IPS-18a (cell line): ENCODE data around the gene TANGO2.

Experiments used
- H3K27ac ChIP-seq: one replicate; pipeline ENCODE4 v1.5.1; 2013; ENCODE audit warnings: low read length
- H3K27me3 ChIP-seq: one replicate; pipeline ENCODE4 v1.6.1; 2013; ENCODE audit warnings: mild to moderate bottlenecking, low read length; ENCODE audit not compliant: control insufficient read depth, insufficient read depth
- H3K36me3 ChIP-seq: one replicate; pipeline ENCODE4 v1.6.1; 2013; ENCODE audit warnings: low read depth, low read length; ENCODE audit not compliant: control insufficient read depth
- H3K4me1 ChIP-seq: one replicate; pipeline ENCODE4 v1.6.1; 2013; ENCODE audit warnings: low read depth, low read length; ENCODE audit not compliant: control insufficient read depth
- H3K4me3 ChIP-seq: one replicate; pipeline ENCODE4 v1.5.1; 2013; ENCODE audit warnings: low read length
- H3K9ac ChIP-seq: one replicate; pipeline ENCODE4 v1.6.1; 2013; ENCODE audit warnings: mild to moderate bottlenecking, low read length, moderate library complexity
- H3K9me3 ChIP-seq: one replicate; pipeline ENCODE4 v1.6.1; 2013; ENCODE audit warnings: low read depth, low read length; ENCODE audit not compliant: control insufficient read depth

The TANGO2 gene, protein sequence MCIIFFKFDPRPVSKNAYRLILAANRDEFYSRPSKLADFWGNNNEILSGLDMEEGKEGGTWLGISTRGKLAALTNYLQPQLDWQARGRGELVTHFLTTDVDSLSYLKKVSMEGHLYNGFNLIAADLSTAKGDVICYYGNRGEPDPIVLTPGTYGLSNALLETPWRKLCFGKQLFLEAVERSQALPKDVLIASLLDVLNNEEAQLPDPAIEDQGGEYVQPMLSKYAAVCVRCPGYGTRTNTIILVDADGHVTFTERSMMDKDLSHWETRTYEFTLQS

DNA sequence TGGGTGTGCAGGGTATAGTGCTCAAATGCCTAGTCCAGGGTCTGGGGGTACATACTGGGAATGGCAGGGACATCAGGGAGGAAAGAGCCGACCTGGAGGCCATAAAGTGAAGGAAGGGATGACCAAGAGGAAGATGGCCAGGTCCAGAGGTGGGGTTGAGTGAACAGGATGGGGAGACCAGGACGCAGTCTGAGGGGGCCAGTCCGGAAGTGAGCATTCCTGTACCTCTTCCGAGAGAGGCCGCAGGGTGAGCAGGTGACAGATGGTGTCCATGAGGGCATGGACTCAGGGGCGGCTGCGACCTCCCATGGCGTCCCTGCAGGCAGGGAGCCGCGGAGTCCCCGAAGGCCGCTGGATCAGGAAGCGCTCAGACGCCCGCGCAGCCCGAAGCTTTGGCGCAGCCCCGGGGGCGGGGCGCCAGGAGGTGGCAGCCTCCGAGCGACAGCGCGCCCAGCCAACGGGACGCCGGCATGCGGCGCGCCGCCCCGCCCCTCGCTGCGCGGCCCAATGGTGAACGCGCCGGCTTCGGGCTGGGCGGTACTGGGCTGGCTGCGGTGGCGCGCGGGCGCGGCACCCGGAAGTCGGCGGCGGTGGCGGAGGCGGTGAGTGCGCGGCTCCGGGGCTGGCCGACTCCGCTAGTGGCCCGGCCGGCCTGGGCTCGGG, at the start of gene TANGO2:
Gene TANGO2 (plus strand): TSS at position 578 of the 663 bp plus-strand sequence. CDS start 15,689 bp downstream, outside the sequence.
- no peaks in the 10 kb centered on the region for H3K36me3 ChIP-seq
- no peaks in the 10 kb centered on the region for H3K9me3 ChIP-seq
- peaks cover 5% of the 10 kb centered on the region for H3K4me1 ChIP-seq
- peak within 1 kb of the TSS; percentile 26 for H3K9ac ChIP-seq
- H3K27ac ChIP-seq: no peak within 1 kb of the TSS
- peak within 1 kb of the TSS; percentile 72 for H3K4me3 ChIP-seq
- H3K27me3 ChIP-seq: peaks cover 39% of the 10 kb centered on the region

DNA sequence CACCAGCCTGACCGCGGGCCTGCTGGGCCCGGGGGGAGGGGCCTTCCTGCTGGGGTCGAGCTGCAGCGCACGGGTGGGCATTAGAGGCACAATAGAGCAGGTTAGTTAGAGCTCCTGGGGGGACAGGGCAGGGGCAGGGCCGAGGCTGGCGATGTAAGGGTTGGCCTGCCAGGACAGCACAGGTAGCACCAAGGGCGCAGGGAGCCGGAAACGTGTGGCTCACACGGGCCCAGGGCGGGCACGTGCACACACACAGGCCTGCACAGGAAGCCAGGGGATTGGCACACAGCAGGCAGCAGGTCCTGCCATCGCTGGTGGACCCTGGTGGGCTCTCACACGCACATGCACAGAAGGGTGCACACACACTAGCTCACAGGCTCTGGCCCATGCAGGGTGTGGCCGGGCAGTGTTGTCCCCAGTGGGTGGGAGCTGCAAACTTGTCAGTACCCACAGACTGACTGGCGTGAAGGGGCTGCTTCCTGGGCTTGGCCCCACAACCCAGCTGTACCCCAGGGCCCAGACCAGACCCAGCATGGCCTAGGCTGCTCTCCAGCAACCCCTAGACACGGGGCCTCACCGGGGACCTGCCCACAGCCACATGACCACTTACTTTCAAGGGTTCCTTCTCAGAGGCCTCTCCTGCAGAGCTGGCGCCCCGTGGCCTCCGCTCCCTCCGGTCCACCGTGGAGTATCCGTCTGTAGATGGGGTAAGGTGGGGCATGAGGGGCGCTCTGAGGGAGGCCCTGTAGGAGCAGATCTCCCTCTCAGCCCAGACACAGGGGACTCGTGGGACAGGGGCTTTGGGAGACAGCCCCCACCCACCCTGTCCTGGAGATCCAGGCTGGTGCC, 49.4 kb upstream of the TANGO2 start:
- H3K9ac ChIP-seq: no peak overlapping the region
- H3K36me3 ChIP-seq: peaks cover 9% of the 10 kb centered on the region
- no peaks in the 10 kb centered on the region for H3K27me3 ChIP-seq
- H3K9me3 ChIP-seq: no peaks in the 10 kb centered on the region
- peaks cover 12% of the 10 kb centered on the region for H3K4me1 ChIP-seq
- H3K4me3 ChIP-seq: no peak overlapping the region
- no peak overlapping the region for H3K27ac ChIP-seq

DNA sequence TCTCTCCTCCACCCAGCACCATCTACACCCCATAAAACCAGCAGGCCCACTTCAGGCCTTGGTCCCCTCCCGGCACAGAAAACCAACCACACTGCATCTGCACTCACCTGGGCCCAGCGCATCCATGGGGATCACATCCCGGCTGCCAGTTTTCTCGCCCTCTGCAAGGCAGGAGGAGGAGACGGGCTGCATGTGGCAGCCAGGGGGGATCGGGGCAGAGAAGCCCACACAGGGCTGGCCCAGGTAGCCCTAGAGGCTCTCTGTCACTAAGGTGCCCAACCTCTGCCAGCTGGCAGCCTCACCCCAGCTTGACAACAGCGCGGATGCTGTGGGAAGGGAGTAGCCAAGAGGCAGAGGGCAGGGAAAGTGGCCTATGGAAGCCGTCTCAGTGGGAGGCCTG, 48.7 kb upstream of the TANGO2 start:
- Histone ChIP-seq H3K36me3 (peaks cover 9% of the 10 kb centered on the region), H3K4me3 (no peak overlapping the region), H3K9me3 (no peaks in the 10 kb centered on the region), H3K27me3 (no peaks in the 10 kb centered on the region), H3K9ac (no peak overlapping the region), H3K4me1 (peaks cover 12% of the 10 kb centered on the region), H3K27ac (no peak overlapping the region)

DNA sequence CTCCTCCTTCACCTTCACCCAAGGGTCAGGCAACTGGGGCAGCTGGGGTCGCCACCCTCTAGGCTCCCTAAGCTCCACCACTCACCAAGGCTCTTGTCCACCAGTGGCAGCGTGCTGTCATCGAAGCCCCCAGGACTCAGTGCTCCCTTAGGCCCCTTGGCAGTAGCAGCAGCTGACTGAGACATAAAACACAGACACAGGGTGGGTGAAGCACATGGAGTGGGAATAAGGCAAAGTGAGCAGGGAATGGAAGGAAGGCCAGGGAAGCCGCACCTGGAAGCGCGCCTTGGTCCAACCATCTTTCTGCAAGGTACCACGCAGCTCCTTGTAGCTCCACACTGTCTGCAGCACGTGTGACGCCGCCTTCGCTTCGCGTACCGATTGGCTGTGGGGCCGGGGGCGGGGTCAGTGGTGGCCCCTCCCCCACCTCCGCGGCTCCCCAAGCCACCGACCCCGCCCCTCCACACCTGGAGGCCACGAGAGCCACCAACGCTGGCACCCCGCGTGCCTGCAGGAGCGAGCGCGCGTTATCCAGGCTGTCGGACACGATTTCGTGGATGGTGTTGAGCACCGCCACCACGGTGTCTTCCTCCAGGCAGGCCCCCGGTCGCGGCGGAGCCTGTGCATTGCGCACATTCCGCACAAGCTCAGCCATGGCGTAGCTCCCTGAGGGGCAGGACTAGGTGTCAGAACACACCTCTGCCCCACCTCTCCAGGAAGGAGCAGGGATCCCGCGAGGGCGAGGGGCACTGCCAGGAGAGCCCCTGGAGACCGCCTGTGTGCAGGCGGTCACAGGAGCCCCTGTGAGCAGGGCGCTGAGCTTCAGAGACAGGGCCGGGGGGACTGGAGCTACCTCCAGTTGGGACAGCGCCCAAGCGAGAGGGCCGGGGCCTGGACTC, 48.0 kb upstream of the TANGO2 start:
- Histone ChIP-seq H3K27ac (no peak overlapping the region), H3K4me3 (no peak overlapping the region), H3K36me3 (peaks cover 9% of the 10 kb centered on the region), H3K27me3 (no peaks in the 10 kb centered on the region), H3K4me1 (peaks cover 12% of the 10 kb centered on the region), H3K9ac (no peak overlapping the region), H3K9me3 (no peaks in the 10 kb centered on the region)

DNA sequence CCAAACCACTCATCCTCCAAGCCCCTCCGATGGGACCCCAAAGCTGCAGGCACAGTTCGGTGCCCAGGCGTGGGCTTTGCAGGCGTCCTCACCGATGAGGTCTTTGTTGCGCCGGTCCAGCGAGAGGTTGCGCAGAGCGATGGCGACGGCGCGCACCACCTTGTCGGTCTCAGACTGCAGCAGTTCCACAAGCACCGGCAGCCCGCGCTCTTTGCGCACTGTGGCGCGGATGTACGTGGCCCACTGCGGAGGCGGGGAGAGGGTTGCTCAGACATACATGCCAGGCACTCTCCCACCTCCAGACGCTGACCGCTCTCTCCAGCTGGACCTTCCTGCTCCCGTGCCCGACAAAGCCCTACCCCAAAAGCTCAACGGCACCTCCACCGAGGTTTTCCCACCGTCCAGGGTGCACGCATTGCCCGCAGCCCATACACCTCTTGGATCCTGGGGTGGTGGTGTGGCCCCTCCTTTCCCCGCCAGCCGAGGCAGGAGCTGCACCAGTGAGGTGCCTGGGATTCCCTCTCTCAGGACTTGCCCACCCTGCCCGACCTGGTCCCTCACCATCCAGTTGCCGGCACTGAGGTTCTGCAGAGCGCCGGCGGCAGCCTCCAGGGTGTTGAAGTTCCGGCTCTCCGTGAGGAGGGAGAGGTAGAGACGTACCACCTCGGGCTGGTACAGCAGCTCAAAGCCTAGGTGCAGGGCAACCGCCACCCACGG, 47.2 kb upstream of the TANGO2 start:
- Histone ChIP-seq H3K27me3 (no peaks in the 10 kb centered on the region), H3K9me3 (no peaks in the 10 kb centered on the region), H3K4me3 (no peak overlapping the region), H3K4me1 (peaks cover 12% of the 10 kb centered on the region), H3K27ac (peak overlapping the region; percentile 9), H3K9ac (no peak overlapping the region), H3K36me3 (peaks cover 11% of the 10 kb centered on the region)

DNA sequence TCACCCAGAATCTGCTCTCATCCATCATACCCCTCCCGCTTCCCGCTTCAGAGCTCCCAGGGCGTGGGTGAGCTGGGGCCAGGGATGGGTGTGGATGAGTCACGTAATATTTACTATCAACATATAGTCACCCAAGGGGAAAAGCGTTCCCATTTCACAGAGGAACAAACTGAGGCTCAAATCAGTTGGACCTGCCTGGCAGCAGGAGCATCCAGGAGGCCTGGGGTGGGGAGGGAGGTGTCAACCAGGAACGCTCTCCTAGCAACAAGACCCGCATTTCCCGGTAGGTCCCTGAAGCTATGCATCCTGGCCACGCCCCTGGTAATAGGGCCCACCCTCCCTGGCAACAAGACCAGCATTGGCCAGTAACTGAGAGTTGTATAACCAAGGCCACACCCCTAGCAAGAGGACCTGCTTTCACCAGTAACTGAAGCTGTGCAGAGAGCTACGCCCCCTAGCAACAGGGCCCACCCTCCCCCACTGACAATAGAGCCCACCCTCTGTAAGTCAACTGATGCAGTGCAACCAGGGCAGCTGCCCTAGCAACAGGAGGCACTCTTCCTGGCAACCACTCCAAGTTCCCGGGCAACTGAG, 46.5 kb upstream of the TANGO2 start:
- Histone ChIP-seq H3K36me3 (peaks cover 15% of the 10 kb centered on the region), H3K27ac (peak overlapping the region; percentile 84)

DNA sequence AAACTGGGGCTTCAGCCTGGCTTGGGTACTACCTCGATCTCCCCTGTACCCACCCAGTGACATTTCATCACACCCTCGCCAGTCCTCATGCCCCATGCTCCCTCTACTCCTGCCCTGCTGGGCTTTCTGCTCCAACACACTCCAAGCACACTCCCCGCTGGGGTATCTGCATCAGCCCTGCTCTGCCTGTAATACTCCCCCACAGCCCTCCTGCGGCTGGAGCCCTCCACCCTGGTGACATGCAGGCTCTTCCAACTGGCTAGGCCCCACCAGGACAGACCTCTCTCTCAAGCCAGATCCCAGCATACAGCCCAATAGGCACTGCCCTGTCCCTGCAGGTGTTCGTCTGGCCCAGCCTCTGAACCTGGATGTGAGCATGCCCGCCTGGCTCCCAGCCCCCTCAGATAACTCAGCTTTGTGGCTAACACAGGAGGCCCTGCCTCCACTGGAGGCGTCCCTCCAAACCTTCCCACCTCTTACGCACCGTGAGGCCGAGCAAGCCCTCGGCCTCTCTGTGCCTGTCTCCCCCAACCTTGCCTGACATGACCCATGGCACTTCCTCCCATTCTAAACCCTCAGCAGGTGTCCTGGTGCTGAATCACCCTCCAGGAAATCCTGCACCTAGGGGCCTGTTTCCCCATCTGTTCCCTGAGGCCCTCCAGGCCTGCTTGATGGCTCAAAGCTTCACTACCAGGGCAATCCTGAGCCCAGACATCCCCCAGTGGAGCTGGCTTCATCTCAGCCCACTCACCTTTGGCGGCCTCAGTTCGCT, 45.8 kb upstream of the TANGO2 start:
- H3K36me3 ChIP-seq: peaks cover 18% of the 10 kb centered on the region
- peak overlapping the region; percentile 4 for H3K4me3 ChIP-seq
- H3K27ac ChIP-seq: peak overlapping the region; percentile 84
- peaks cover 12% of the 10 kb centered on the region for H3K4me1 ChIP-seq
- no peaks in the 10 kb centered on the region for H3K9me3 ChIP-seq
- peak overlapping the region; percentile 54 for H3K9ac ChIP-seq
- no peaks in the 10 kb centered on the region for H3K27me3 ChIP-seq

More for the DNA sequence above, 46.5 kb upstream of the TANGO2 start:
- H3K4me3 ChIP-seq: peak overlapping the region; percentile 4
- H3K4me1 ChIP-seq: peaks cover 12% of the 10 kb centered on the region
- H3K27me3 ChIP-seq: no peaks in the 10 kb centered on the region
- H3K9ac ChIP-seq: peak overlapping the region; percentile 54
- H3K9me3 ChIP-seq: no peaks in the 10 kb centered on the region

DNA sequence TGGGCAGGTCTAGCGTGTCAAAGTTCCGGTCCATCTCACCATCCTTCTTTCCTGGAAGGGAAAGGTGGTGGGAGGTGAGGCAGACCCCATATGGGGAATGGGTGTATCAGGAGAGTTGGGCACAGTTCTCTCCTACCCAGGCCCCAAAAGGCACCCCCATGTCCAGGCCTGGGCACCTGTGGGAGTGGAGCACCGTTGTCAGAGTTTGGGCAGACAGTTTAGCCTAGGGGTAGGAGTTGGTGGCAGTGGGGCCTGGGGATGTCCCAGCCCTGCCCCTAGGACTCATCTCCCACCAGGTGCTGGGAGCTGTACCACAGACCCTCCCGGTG, 45.2 kb upstream of the TANGO2 start:
- Histone ChIP-seq H3K9me3 (no peaks in the 10 kb centered on the region), H3K9ac (peak overlapping the region; percentile 54), H3K27me3 (no peaks in the 10 kb centered on the region), H3K36me3 (peaks cover 23% of the 10 kb centered on the region), H3K4me1 (peaks cover 12% of the 10 kb centered on the region), H3K27ac (no peak overlapping the region), H3K4me3 (no peak overlapping the region)

DNA sequence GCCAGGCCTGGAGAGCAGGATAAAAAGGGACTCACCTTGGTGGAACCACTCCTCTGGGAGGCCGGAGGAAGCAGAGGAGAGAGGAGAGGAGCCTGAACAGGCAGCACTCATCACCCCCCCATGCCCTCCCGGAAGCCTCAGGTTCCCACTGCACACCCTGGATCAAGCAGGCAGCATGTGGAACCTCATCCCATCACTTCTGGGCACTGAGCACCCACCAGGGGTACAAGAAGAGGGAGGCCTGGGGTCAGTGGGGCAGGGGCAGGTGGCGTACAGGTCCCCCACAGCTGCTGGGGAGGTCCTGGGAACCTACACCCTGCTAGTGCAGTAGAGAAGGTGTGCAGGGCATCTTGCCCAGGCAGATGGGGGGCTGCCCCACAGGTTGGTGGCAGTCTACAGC, 44.2 kb upstream of the TANGO2 start:
- no peak overlapping the region for H3K27ac ChIP-seq
- H3K4me1 ChIP-seq: peaks cover 12% of the 10 kb centered on the region
- H3K36me3 ChIP-seq: peaks cover 26% of the 10 kb centered on the region
- no peaks in the 10 kb centered on the region for H3K9me3 ChIP-seq
- H3K27me3 ChIP-seq: no peaks in the 10 kb centered on the region
- H3K9ac ChIP-seq: no peak overlapping the region
- no peak overlapping the region for H3K4me3 ChIP-seq
